Measurements from ENCODE around the gene TM2D3.

GRCh38 chr15:101625980-101626379 is 26.2 kb downstream of the TM2D3 start:
- TF ChIP-seq POLR2AphosphoS5 (IDR thresholded peaks at IDR 0.05) (no peak), CTCF (IDR thresholded peaks at IDR 0.05) (no peak), POLR2A (IDR thresholded peaks at IDR 0.05) (no peak)

Data from prostate gland (tissue), 2 donors.